K562 (cell line): ENCODE data around the gene ANO10. TPM values are rescaled to one million over a fixed set of nuclear protein-coding genes. Genes with fewer than 3 reads are reported as not detected.

Experiments
- ATAC-seq: fragments of 200-7000 bp; cut with Tn5 transposase; 3 replicates; pipeline ENCODE4 v1.9.1; 2020; ENCODE audit warnings: moderate library complexity
- BruUV-seq: library from RNA; stranded (reverse); fragments of 400-500 nt; replicated peaks from 2 replicates; lab custom pipeline; 2021; lab: Mats Ljungman, UMichigan
- CTCF ChIA-PET: fragments of 300-600 bp; formaldehyde crosslinking; extraction: SDS; loops from one replicate; lab custom pipeline; 2021; ENCODE audit warnings: low intra/inter-chr PET ratio; lab: Yijun Ruan, JAX
- POLR2A ChIA-PET: fragments of 300-600, 350-650 bp; sonication (Branson Sonifier 250); formaldehyde crosslinking; extraction: SDS; loops from one replicate; lab custom pipeline; 2021; ENCODE audit warnings: antibody characterized with exemption, inconsistent platforms; lab: Yijun Ruan, JAX
- DNase-seq, 4 experiments: peaks; one replicate each; pipeline versions ENCODE4 v3.0.0 to v3.0.0-alpha.2; 2011 to 2018; ENCODE audit warnings: low spot score in 3 of 4, mixed read lengths in 3 of 4; ENCODE audit errors: extremely low read depth in 1 of 4
- FAIRE-seq: peaks from 2 replicates; lab custom pipeline; 2011; peaks lifted over from hg19 to GRCh38; lab: Jason Lieb, UNC
- H2AFZ ChIP-seq: 2 replicates; pipeline ENCODE4 v1.6.0; 2011; ENCODE audit warnings: low read depth, low read length, control low read depth, inconsistent platforms
- H3K27ac ChIP-seq: fragments of 200-600 bp; 3 replicates; pipeline ENCODE4 v1.8.0; 2011; ENCODE audit warnings: low read depth, mild to moderate bottlenecking, control low read depth, inconsistent platforms, low read length, moderate library complexity, mixed read lengths; ENCODE audit errors: extremely low read depth
- H3K27me3 ChIP-seq, 2 experiments: fragments of 300-600 bp in 1 of 2; 2 replicates in 1 of 2; 3 replicates in 1 of 2; pipeline versions ENCODE4 v1.6.0 to v1.8.0; 2011; ENCODE audit warnings: inconsistent platforms in 2 of 2, low read length in 2 of 2, mild to moderate bottlenecking in 1 of 2, mixed read lengths in 1 of 2, moderate library complexity in 1 of 2; ENCODE audit not compliant: control insufficient read depth in 2 of 2, insufficient read depth in 2 of 2
- H3K36me3 ChIP-seq: fragments of 300-600 bp; 3 replicates; pipeline ENCODE4 v1.8.0; 2011; ENCODE audit warnings: mild to moderate bottlenecking, low read length, inconsistent platforms; ENCODE audit not compliant: control insufficient read depth, insufficient read depth
- H3K4me1 ChIP-seq, 2 experiments: fragments of 200-600 bp in 1 of 2; replicated peaks in 1 of 2; 2 replicates in 1 of 2; 3 replicates in 1 of 2; pipeline versions ENCODE4 v1.5.1 to v1.8.0; 2011; ENCODE audit warnings: inconsistent platforms in 2 of 2, low read length in 2 of 2, mild to moderate bottlenecking in 1 of 2, mixed read lengths in 1 of 2, moderate library complexity in 1 of 2; ENCODE audit not compliant: control insufficient read depth in 2 of 2, insufficient read depth in 2 of 2
- H3K4me2 ChIP-seq: 2 replicates; pipeline ENCODE4 v1.6.1; 2011; ENCODE audit warnings: low read length, control low read depth, inconsistent platforms, mixed read lengths; ENCODE audit not compliant: insufficient read depth
- H3K4me3 ChIP-seq: fragments of 200-600 bp; sonication (generic), shearing (Covaris generic); 2 replicates; pipeline ENCODE4 v1.5.1; 2016; ENCODE audit warnings: control low read depth, inconsistent platforms
- H3K79me2 ChIP-seq: fragments of 200-600 bp; 3 replicates; pipeline ENCODE4 v1.8.0; 2011; ENCODE audit warnings: low read length, inconsistent platforms; ENCODE audit not compliant: control insufficient read depth, insufficient read depth
- H3K9ac ChIP-seq, 2 experiments: 2 replicates each; pipeline versions ENCODE4 v1.6.0 to v1.6.1; 2011; ENCODE audit warnings: low read depth in 2 of 2, low read length in 2 of 2, control low read depth in 1 of 2, inconsistent platforms in 1 of 2, mild to moderate bottlenecking in 1 of 2, mixed read lengths in 1 of 2; ENCODE audit not compliant: insufficient read depth in 1 of 2
- H3K9me1 ChIP-seq: one replicate; pipeline ENCODE4 v1.6.0; 2011; ENCODE audit warnings: inconsistent platforms, mild to moderate bottlenecking, low read length, moderate library complexity; ENCODE audit not compliant: control insufficient read depth, insufficient read depth
- H3K9me3 ChIP-seq: replicated peaks from 2 replicates; pipeline ENCODE4 v1.5.1; 2011; ENCODE audit warnings: low read depth, low read length, inconsistent platforms; ENCODE audit not compliant: control insufficient read depth, insufficient read depth
- H4K20me1 ChIP-seq: replicated peaks from 2 replicates; pipeline ENCODE4 v1.6.1; 2011; ENCODE audit warnings: low read length, inconsistent platforms, mixed read lengths; ENCODE audit not compliant: control insufficient read depth, insufficient read depth
- ARID1B ChIP-seq: fragments of 450-650 bp; IDR thresholded peaks from 2 replicates; pipeline ENCODE4 v1.6.1; 2016; ENCODE audit warnings: antibody characterized with exemption, mild to moderate bottlenecking, inconsistent platforms
- ATF3 ChIP-seq, 2 experiments: fragments of 450-650 bp in 1 of 2; sonication (generic) in 1 of 2; formaldehyde crosslinking in 1 of 2; IDR thresholded peaks in 1 of 2; conservative IDR thresholded peaks in 1 of 2; 2 replicates each; pipeline versions ENCODE4 v1.6.1 to v1.8.1; 2016 to 2023; ENCODE audit warnings: mild to moderate bottlenecking in 2 of 2, moderate library complexity in 2 of 2, inconsistent platforms in 1 of 2, missing genetic modification reagents in 1 of 2
- CCNT2 ChIP-seq: IDR thresholded peaks from 2 replicates; pipeline ENCODE4 v1.6.1; 2011; ENCODE audit warnings: borderline replicate concordance, low read depth, mild to moderate bottlenecking, moderate library complexity, mixed read lengths, low read length; ENCODE audit not compliant: insufficient read length; ENCODE audit errors: extremely low read depth
- DPF2 ChIP-seq: fragments of 450-650 bp; IDR thresholded peaks from 2 replicates; pipeline ENCODE4 v1.6.1; 2016
- ETS2 ChIP-seq: IDR thresholded peaks from 2 replicates; pipeline ENCODE4 v1.6.1; 2016; ENCODE audit warnings: borderline replicate concordance, missing genetic modification characterization, mild to moderate bottlenecking, moderate library complexity, missing compliant biosample characterization; ENCODE audit not compliant: poor library complexity, severe bottlenecking
- ETV5 ChIP-seq: sonication (generic); formaldehyde crosslinking; IDR thresholded peaks from 2 replicates; pipeline ENCODE4 v1.4.0; 2020; ENCODE audit warnings: low read depth, mild to moderate bottlenecking, missing genetic modification reagents
- FOSL1 ChIP-seq: fragments of 200-800 bp; sonication (Bioruptor generic); conservative IDR thresholded peaks from 2 replicates; pipeline ENCODE4 v1.6.1; 2016; ENCODE audit warnings: missing genetic modification characterization, missing compliant biosample characterization
- GATA2 ChIP-seq: sonication (generic); formaldehyde crosslinking; IDR thresholded peaks from 2 replicates; pipeline ENCODE4 v1.4.0; 2020; ENCODE audit warnings: mild to moderate bottlenecking, missing genetic modification reagents
- JUN ChIP-seq, 2 experiments: sonication (generic) in 1 of 2; formaldehyde crosslinking in 1 of 2; IDR thresholded peaks; 2 replicates each; pipeline versions ENCODE4 v1.6.1 to v1.8.0; 2012 to 2022; ENCODE audit warnings: borderline replicate concordance in 2 of 2, mild to moderate bottlenecking in 2 of 2, improper control_type of control experiment in 1 of 2, low read depth in 1 of 2, low read length in 1 of 2, missing genetic modification reagents in 1 of 2
- JUND ChIP-seq, 2 experiments: IDR thresholded peaks; 2 replicates in 1 of 2; 3 replicates in 1 of 2; pipeline ENCODE4 v1.6.1; 2011; ENCODE audit warnings: borderline replicate concordance in 2 of 2, low read depth in 2 of 2, low read length in 2 of 2, improper control_type of control experiment in 1 of 2, missing biosample characterization in 1 of 2, missing genetic modification characterization in 1 of 2, missing genetic modification reagents in 1 of 2
- NFE2 ChIP-seq: IDR thresholded peaks from 2 replicates; pipeline ENCODE4 v1.6.1; 2014; ENCODE audit warnings: antibody characterized with exemption, low read depth
- PCBP2 ChIP-seq: fragments of 200-400 bp; formaldehyde crosslinking; IDR thresholded peaks from 2 replicates; pipeline ENCODE4 v1.6.1; 2018; ENCODE audit warnings: low read length, low read depth, mild to moderate bottlenecking, moderate library complexity; ENCODE audit not compliant: poor library complexity, severe bottlenecking
- PHF21A ChIP-seq: fragments of 450-650 bp; IDR thresholded peaks from 2 replicates; pipeline ENCODE4 v1.6.1; 2017; ENCODE audit warnings: low read depth, borderline replicate concordance
- SMARCA4 ChIP-seq: fragments of 450-650 bp; IDR thresholded peaks from 2 replicates; pipeline ENCODE4 v1.6.1; 2016
- SMARCE1 ChIP-seq: fragments of 450-650 bp; IDR thresholded peaks from 2 replicates; pipeline ENCODE4 v1.7.1; 2016; ENCODE audit warnings: mild to moderate bottlenecking
- SPI1 ChIP-seq: IDR thresholded peaks from 2 replicates; pipeline ENCODE4 v1.6.1; 2011; ENCODE audit warnings: low read depth, low read length, control low read depth, borderline replicate concordance
- SRF ChIP-seq, 2 experiments: fragments of 250-450, 450-650 bp in 1 of 2; sonication (Bioruptor Pico) in 1 of 2; sonication (generic) in 1 of 2; formaldehyde crosslinking; IDR thresholded peaks; 2 replicates each; pipeline versions ENCODE4 v1.5.0 to v1.5.1; 2020 to 2022; ENCODE audit warnings: mild to moderate bottlenecking in 1 of 2, missing genetic modification reagents in 1 of 2
- ZBED1 ChIP-seq: IDR thresholded peaks from 2 replicates; pipeline ENCODE4 v1.6.1; 2014
- ZNF586 ChIP-seq: fragments of 450-650 bp; formaldehyde crosslinking; conservative IDR thresholded peaks from 2 replicates; pipeline ENCODE4 v1.4.0; 2020; ENCODE audit warnings: mild to moderate bottlenecking, moderate library complexity
- WGBS: fragments of 100-300 bp; shearing (Covaris generic); methylation state at CpG from one replicate; pipeline ENCODE4 v1.1.6; 2016; ENCODE audit warnings: low coverage, mixed read lengths; ENCODE audit not compliant: insufficient coverage; ENCODE audit errors: missing lambda C conversion rate; 5-methylcytosine and 5-hydroxymethylcytosine counted together
- in situ Hi-C: fragments of 300-500 bp; cut with MboI; formaldehyde crosslinking; loops from 4 replicates; pipeline ENCODE4 v1.15.0; 2018; ENCODE audit warnings: inconsistent platforms, mixed read lengths
- intact Hi-C: fragments of 100-400 bp; cut with micrococcal nuclease; formaldehyde crosslinking; loops from 2 replicates; pipeline ENCODE4 v1.14.2; 2022
- polyA plus RNA-seq, 8 experiments: library from polyadenylated mRNA; depleted of rRNA in 4 of 8; stranded (reverse) in 5 of 8; unstranded in 3 of 8; fragments of >200 nt; fragmentation: Nextera tagmentation in 2 of 8; fragmentation: Illumina TruSeq in 1 of 8; extraction: Ambion mirVana in 2 of 8; extraction: Trizol in 1 of 8; gene quantifications; 2 replicates each; pipeline versions ENCODE4 v1.2.1 to v1.2.3, GENCODE V29; 2011 to 2014; ENCODE audit warnings: inconsistent platforms in 1 of 8, missing spikeins in 1 of 8
- total RNA-seq, 7 experiments: library from RNA; depleted of rRNA in 6 of 7; stranded (reverse); fragments of >200 nt in 6 of 7; fragmentation: Illumina TruSeq in 2 of 7; extraction: Trizol in 2 of 7; gene quantifications; 2 replicates each; pipeline versions ENCODE4 v1.2.1 to v1.2.3, GENCODE V29; 2011 to 2021; ENCODE audit warnings: low replicate concordance in 1 of 7

The ANO10 gene
- total and polyA plus RNA-seq, 9 of the 15 experiments (the other 6 are each of a cell fraction or from before 2014, with no cell fraction given), result 6.4 to 46.0 (median 32.3) TPM

GRCh38 chr3:43581343-43581742 lies 40.5 kb downstream of the ANO10 start:
- Histone ChIP-seq H4K20me1 (no peaks in the 10 kb centered on the region), H3K9me3 (no peaks in the 10 kb centered on the region), H3K79me2 (peaks cover 6% of the 10 kb centered on the region; the same call in 1 of the 3 replicates), H3K9me1 (no peaks in the 10 kb centered on the region), H3K4me1 (peaks cover 11 to 31% of the 10 kb centered on the region in 2 experiments), H3K27ac (peak overlapping the region; percentile 5; the same call in 1 of the 3 replicates)
- 48% methylated on average over 2 of the region's 2 CpGs for WGBS
- no TSS peak for BruUV-seq
- ATAC-seq (peak; percentile 29; the same call in 1 of the 3 replicates), FAIRE-seq (no peak)
- CTCF ChIA-PET, result no interaction called here
- intact Hi-C loops, result loop anchor here (5.0 kb wide), 1 partner anchor 41 kb away; the partner anchor contains the start of gene ANO10
- in situ Hi-C loops, result no loop called here
- no peak for TF ChIP-seq PHF21A
- TF ChIP-seq DPF2, result peak; percentile 68; the same call in 1 of the 2 replicates
- TF ChIP-seq NFE2, result peak; percentile 54
- TF ChIP-seq SPI1, result peak; percentile 89
- TF ChIP-seq PCBP2, result no peak
- TF ChIP-seq ATF3 (IDR thresholded peaks at IDR 0.05), result peak; percentile 51; the same call in 1 of the 2 replicates
- no peak for TF ChIP-seq ATF3 (CRISPR knock-in tag; conservative IDR thresholded peaks at IDR 0.05)
- peak; percentile 63 for TF ChIP-seq SMARCE1
- TF ChIP-seq ZBED1, result 0 out of 2 replicates have a peak, but pooled peaks have one; percentile 26
- TF ChIP-seq JUN (IDR thresholded peaks at IDR 0.05; ENCODE audit: borderline replicate concordance, low read depth, low read length), result peak; percentile 42; the same call in 1 of the 2 replicates
- TF ChIP-seq JUN (CRISPR knock-in tag; IDR thresholded peaks at IDR 0.05; ENCODE audit: borderline replicate concordance), result no peak
- no peak for TF ChIP-seq GATA2
- peak in 1 of 2 experiments; percentile 91; a peak in 2 of 4 replicates for TF ChIP-seq SRF (CRISPR knock-in tag; IDR thresholded peaks at IDR 0.05)
- TF ChIP-seq ETV5 (CRISPR knock-in tag), result no peak
- no peak for TF ChIP-seq ETS2 (tag)
- TF ChIP-seq ZNF586 (CRISPR knock-in tag), result no peak
- TF ChIP-seq JUND (IDR thresholded peaks at IDR 0.05; ENCODE audit: borderline replicate concordance, low read depth, low read length), result peak; percentile 67
- TF ChIP-seq JUND (tag; IDR thresholded peaks at IDR 0.05; ENCODE audit: borderline replicate concordance, low read depth, low read length), result peak; percentile 69; the same call in 2 of the 3 replicates
- TF ChIP-seq SMARCA4, result peak; percentile 45; the same call in 1 of the 2 replicates
- no peak for TF ChIP-seq CCNT2
- peak; percentile 55 for TF ChIP-seq ARID1B
- peak; percentile 75 for TF ChIP-seq FOSL1 (tag)
- TF ChIP-seq, all 486 proteins: peak for 12
- DNase-seq, result peak in 1 of 4 experiments; percentile 40
- POLR2A ChIA-PET, result interaction anchor here (1.1 kb wide), 1 partner anchor 29 kb away, joined by 3 read pairs; no protein-coding TSS in a partner anchor
- peaks cover 12% of the 10 kb centered on the region; the same call in 2 of the 3 replicates for H3K36me3 ChIP-seq
- H3K27me3 ChIP-seq, result no peaks in the 10 kb centered on the region
- no peak overlapping the region for H3K4me2 ChIP-seq
- no peak overlapping the region for H3K4me3 ChIP-seq
- no peak overlapping the region for H3K9ac ChIP-seq
- no peak overlapping the region for H2AFZ ChIP-seq
